Cardiac septum (tissue), 1 donor: ENCODE measurements around the gene PCOLCE2. TPM values are rescaled to one million over a fixed set of nuclear protein-coding genes. Genes with fewer than 3 reads are reported as not detected.

Experiments used
- total RNA-seq: library from RNA; stranded (reverse); fragmentation: NEBNext Ultra II Directional; extraction: Animal tissue kit (Norgen Biotek cat#: 25700); gene quantifications from one replicate; pipeline ENCODE4 v1.2.1, GENCODE V29; 2021
- donor health status: DM: no; HTN: no; CAD: no.

The PCOLCE2 gene
- total RNA-seq, 1 donor from 2014 or later = 42.2 TPM

Other genes with a start within 250 kb of the PCOLCE2 start
- gene TRPC1, start 165.0 kb downstream of the PCOLCE2 start, total RNA-seq = 18.7 TPM
- gene PAQR9, start 74.6 kb upstream of the PCOLCE2 start, total RNA-seq = 10.7 TPM
- gene U2SURP, start 112.5 kb upstream of the PCOLCE2 start, total RNA-seq = 40.6 TPM
- gene CHST2, start 230.7 kb upstream of the PCOLCE2 start, total RNA-seq = 2.4 TPM